KMS-11 (cell line): ENCODE results near the gene SCCPDH.

Experiments used
- H2AFZ ChIP-seq: fragments of 200-600 bp; sonication (generic); 2 replicates; pipeline ENCODE4 v1.6.1; 2016; ENCODE audit warnings: antibody characterized with exemption, mixed run types, low read depth
- H3K27ac ChIP-seq: fragments of 200-600 bp; sonication (generic); 2 replicates; pipeline ENCODE4 v1.6.1; 2016; ENCODE audit warnings: mild to moderate bottlenecking, mixed run types
- H3K27me3 ChIP-seq: fragments of 200-600 bp; sonication (generic); 2 replicates; pipeline ENCODE4 v1.6.1; 2017; ENCODE audit warnings: mild to moderate bottlenecking, low read depth, mixed run types, moderate library complexity; ENCODE audit not compliant: insufficient read depth
- H3K36me3 ChIP-seq: fragments of 200-600 bp; sonication (generic); 2 replicates; pipeline ENCODE4 v1.6.1; 2017; ENCODE audit warnings: mild to moderate bottlenecking, mixed run types; ENCODE audit not compliant: insufficient read depth
- H3K4me1 ChIP-seq: fragments of 200-600 bp; sonication (generic); 2 replicates; pipeline ENCODE4 v1.6.1; 2016; ENCODE audit warnings: mild to moderate bottlenecking, low read depth, mixed run types; ENCODE audit not compliant: poor library complexity, severe bottlenecking
- H3K4me2 ChIP-seq: fragments of 200-600 bp; sonication (generic); 2 replicates; pipeline ENCODE4 v1.7.0; 2016; ENCODE audit warnings: mild to moderate bottlenecking, mixed run types
- H3K4me3 ChIP-seq: fragments of 200-600 bp; sonication (generic); IDR thresholded peaks from 2 replicates; pipeline ENCODE4 v1.6.1; 2017; ENCODE audit warnings: low read depth, low read length, mixed read lengths; ENCODE audit not compliant: insufficient read depth
- H3K79me2 ChIP-seq: fragments of 200-600 bp; sonication (generic); 2 replicates; pipeline ENCODE4 v1.6.1; 2016; ENCODE audit warnings: low read depth, mixed run types; ENCODE audit not compliant: insufficient read depth
- H3K9ac ChIP-seq: fragments of 200-600 bp; sonication (generic); 2 replicates; pipeline ENCODE4 v1.6.1; 2016; ENCODE audit warnings: mild to moderate bottlenecking, mixed run types
- H4K20me1 ChIP-seq: fragments of 200-600 bp; sonication (generic); 2 replicates; pipeline ENCODE4 v1.6.1; 2016; ENCODE audit warnings: mild to moderate bottlenecking, mixed run types; ENCODE audit not compliant: insufficient read depth
- TF ChIP-seq, protein P1 (sequence below): fragments of 200-600 bp; sonication (generic); conservative IDR thresholded peaks from 2 replicates; pipeline ENCODE4 v1.6.1; 2017; ENCODE audit warnings: low read depth, mild to moderate bottlenecking, antibody characterized with exemption, low read length, moderate library complexity, mixed read lengths

The SCCPDH gene

DNA sequence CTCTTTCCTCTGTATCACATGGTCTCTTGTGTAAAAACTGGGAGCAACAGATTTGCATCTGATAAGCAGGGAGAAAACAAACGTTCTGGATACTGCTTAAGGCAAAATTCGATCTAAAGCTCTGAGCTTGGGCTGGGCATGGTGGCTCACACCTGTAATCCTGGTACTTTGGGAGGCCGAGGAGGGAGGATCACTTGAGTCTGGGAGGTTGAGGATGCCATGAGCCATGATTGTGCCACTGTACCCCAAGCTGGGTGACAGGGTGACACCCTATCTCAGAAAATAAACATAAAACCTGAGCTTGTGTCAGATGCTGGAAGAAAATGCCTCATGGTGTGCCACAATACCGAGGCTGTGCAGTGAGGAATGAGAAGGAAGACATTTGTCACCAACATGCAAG is 73.9 kb downstream of the SCCPDH start:
- Histone ChIP-seq H3K36me3 (no peaks in the 10 kb centered on the region), H3K27ac (no peak overlapping the region), H3K4me2 (no peak overlapping the region), H4K20me1 (no peaks in the 10 kb centered on the region), H3K9ac (no peak overlapping the region), H3K4me1 (no peaks in the 10 kb centered on the region), H3K27me3 (no peaks in the 10 kb centered on the region), H3K4me3 (no peak overlapping the region), H3K79me2 (no peaks in the 10 kb centered on the region), H2AFZ (no peak overlapping the region)
- TF ChIP-seq, protein P1, sequence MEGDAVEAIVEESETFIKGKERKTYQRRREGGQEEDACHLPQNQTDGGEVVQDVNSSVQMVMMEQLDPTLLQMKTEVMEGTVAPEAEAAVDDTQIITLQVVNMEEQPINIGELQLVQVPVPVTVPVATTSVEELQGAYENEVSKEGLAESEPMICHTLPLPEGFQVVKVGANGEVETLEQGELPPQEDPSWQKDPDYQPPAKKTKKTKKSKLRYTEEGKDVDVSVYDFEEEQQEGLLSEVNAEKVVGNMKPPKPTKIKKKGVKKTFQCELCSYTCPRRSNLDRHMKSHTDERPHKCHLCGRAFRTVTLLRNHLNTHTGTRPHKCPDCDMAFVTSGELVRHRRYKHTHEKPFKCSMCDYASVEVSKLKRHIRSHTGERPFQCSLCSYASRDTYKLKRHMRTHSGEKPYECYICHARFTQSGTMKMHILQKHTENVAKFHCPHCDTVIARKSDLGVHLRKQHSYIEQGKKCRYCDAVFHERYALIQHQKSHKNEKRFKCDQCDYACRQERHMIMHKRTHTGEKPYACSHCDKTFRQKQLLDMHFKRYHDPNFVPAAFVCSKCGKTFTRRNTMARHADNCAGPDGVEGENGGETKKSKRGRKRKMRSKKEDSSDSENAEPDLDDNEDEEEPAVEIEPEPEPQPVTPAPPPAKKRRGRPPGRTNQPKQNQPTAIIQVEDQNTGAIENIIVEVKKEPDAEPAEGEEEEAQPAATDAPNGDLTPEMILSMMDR = no peak

DNA sequence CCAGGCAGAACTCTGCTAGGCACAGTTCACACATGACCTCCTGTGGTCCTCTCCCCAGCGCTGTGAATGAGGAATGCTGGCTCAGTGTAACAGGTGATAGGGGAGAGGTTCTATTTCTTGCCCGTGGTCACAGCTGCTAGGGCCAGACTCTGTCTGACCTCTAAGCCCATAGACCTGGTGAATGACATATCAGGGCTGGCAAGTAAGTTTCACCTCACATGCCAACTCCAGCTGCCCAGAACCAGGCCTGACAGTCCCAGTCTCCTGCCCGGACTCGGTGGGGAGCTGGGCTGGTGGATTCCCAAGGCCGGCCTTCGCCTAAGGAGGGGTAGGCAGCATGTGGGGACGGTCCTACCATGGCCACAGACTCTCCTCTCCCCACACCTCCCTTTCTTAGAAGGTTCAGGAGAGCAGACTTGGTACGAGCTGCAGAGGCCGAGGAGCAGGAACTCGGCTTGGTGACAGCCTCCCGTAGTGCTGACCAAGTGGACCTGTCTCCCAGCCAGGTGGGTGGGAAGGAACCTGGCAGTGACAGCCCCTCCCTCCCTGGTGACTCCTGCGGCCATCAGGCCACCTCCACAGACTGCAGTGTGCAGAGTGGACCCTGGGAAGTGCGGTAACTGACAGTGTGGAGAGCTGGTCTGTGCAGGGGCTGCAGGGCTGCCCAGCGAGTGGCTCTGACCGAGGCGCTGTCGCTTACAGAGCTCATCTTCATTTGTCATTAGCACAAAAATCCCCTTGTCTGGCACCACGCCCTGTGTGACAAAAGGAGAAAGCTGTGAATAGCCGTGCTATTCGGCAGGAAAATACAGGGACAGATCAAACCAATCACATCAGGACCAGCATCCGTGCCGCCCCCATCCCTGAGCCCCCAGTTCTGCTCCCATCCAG is 74.6 kb downstream of the SCCPDH start:
- H3K4me2 ChIP-seq = no peak overlapping the region
- TF ChIP-seq, protein P1 = no peak
- H3K4me3 ChIP-seq = no peak overlapping the region
- H3K27ac ChIP-seq = no peak overlapping the region
- H3K79me2 ChIP-seq = no peaks in the 10 kb centered on the region
- H2AFZ ChIP-seq = no peak overlapping the region
- H4K20me1 ChIP-seq = no peaks in the 10 kb centered on the region
- H3K9ac ChIP-seq = no peak overlapping the region
- no peaks in the 10 kb centered on the region for H3K4me1 ChIP-seq
- H3K27me3 ChIP-seq = no peaks in the 10 kb centered on the region
- H3K36me3 ChIP-seq = no peaks in the 10 kb centered on the region

DNA sequence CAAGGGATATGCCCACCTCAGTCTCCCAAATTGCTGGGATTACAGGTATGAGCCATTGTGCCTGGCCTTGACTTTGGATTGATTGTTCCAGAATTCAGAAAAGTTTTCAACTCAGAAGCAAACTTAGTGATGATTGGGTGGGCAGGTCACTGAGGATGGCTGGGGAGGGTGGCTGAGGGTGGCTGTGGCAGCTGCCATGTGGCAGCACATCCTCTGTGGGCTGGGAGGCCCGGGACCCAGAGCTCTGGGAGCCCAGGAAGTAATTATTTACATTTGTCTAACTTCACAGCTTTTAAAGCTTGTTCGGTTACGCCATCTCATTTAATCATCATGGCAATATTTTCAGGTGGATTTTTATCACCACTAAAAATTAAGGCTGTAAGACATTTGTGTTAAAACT is 76.1 kb downstream of the SCCPDH start:
- no peak overlapping the region for H3K27ac ChIP-seq
- no peaks in the 10 kb centered on the region for H4K20me1 ChIP-seq
- H3K9ac ChIP-seq = no peak overlapping the region
- no peaks in the 10 kb centered on the region for H3K4me1 ChIP-seq
- H2AFZ ChIP-seq = no peak overlapping the region
- no peaks in the 10 kb centered on the region for H3K36me3 ChIP-seq
- TF ChIP-seq, protein P1 = no peak
- H3K4me3 ChIP-seq = no peak overlapping the region
- no peaks in the 10 kb centered on the region for H3K27me3 ChIP-seq
- H3K79me2 ChIP-seq = no peaks in the 10 kb centered on the region
- H3K4me2 ChIP-seq = no peak overlapping the region

DNA sequence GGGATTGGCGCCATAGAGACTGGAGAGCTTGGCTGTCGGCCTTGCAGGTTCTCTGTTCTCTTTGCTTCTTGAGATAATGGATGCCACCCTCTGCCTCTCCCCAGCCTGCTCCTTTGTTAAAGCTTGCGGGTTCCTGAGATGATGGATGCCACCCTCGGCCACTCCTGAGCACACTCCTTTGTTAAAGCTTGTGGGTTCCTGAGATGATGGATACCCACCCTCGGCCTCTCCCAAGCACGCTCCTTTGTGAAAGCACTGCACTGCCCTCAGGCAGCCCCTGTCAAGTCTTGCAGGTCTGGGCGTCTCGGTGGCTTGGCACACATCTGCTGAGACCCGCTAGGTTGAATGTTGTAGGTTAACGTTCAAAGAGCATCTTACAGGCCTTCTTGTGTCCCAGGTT is 76.5 kb downstream of the SCCPDH start:
- TF ChIP-seq, protein P1 = no peak
- Histone ChIP-seq H4K20me1 (no peaks in the 10 kb centered on the region), H3K4me3 (no peak overlapping the region), H3K4me2 (no peak overlapping the region), H2AFZ (no peak overlapping the region), H3K9ac (no peak overlapping the region), H3K79me2 (no peaks in the 10 kb centered on the region), H3K27me3 (no peaks in the 10 kb centered on the region), H3K36me3 (no peaks in the 10 kb centered on the region), H3K27ac (no peak overlapping the region), H3K4me1 (no peaks in the 10 kb centered on the region)
